Measurements from ENCODE around the gene KLK15. TPM values are rescaled to one million over a fixed set of nuclear protein-coding genes. Genes with fewer than 3 reads are reported as not detected.
A peak's percentile ranks its signal among the peaks of the same experiment; 100 is the strongest.

The KLK15 gene
- total and polyA plus RNA-seq, 5 donors from 2014 or later, result not detected

DNA sequence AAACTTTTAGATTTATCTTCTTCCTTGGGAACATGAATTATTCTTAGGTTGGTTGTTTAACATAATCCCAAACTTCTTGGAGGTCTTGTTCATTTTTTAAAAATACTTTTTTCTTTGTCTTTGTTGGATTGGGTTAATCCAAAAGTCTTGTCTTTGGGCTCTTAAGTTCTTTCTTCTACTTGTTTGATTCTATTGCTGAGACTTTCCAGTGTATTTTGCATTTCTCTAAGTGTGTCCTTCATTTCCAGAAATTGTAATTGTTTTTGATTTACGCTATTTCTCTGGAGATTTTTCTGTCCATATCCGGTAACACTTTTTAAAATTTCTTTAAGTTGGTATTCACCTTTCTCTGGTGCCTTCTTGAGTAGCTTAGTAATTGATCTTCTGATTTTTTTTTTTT is 9.8 kb upstream of the KLK15 start:
- DNase-seq (no peak), ATAC-seq (ENCODE audit: low read depth in 2 of 2) (no peak)
- H3K9me3 Mint-ChIP-seq, result peaks cover 0 to 21% (median 3%) of the 10 kb centered on the region in 7 donors
- H3K36me3 Mint-ChIP-seq, result no peaks in the 10 kb centered on the region
- Histone ChIP-seq H3K36me3 (ENCODE audit: control insufficient read depth, insufficient read depth, low read length) (no peaks in the 10 kb centered on the region), H3K4me1 (ENCODE audit: control insufficient read depth, insufficient read depth, low read length, poor library complexity, severe bottlenecking) (no peaks in the 10 kb centered on the region), H3K4me3 (ENCODE audit: low read depth, low read length) (no peak overlapping the region), H3K27ac (ENCODE audit: insufficient read depth, low read length, poor library complexity, severe bottlenecking) (no peak overlapping the region), H3K9me3 (ENCODE audit: control insufficient read depth in 2 of 2, low read length in 2 of 2) (peaks cover 0 to 8% of the 10 kb centered on the region in 2 experiments), H3K27me3 (ENCODE audit: control insufficient read depth, insufficient read depth, low read length) (no peaks in the 10 kb centered on the region)
- H3K27me3 Mint-ChIP-seq, result peaks cover 18% of the 10 kb centered on the region
- no peak overlapping the region for H3K27ac Mint-ChIP-seq
- peaks cover 0 to 1% (median 0%) of the 10 kb centered on the region in 4 donors for H3K4me1 Mint-ChIP-seq
- no peak overlapping the region for H3K4me3 Mint-ChIP-seq

DNA sequence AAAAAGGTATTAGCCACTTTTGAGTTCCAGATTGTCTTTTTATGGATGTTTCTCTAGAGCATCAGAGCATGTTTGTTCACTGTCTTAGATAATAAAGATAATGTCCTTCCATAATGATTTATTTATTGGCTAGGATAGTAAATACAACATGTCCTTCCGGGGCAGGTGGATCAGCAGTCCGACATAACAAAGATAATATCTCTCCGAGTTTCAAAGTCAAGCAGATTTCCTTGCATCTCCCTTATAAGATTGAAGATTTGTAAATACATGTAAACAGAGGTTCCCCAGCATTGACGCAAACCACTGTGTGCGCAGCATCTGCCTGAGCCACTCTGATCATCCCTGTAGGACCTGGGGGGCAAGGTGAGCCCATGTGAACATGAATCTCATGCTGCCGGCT is 8.8 kb upstream of the KLK15 start:
- Mint-ChIP-seq H3K36me3 (no peaks in the 10 kb centered on the region), H3K9me3 (peaks cover 0 to 21% (median 3%) of the 10 kb centered on the region in 7 donors), H3K27ac (no peak overlapping the region), H3K27me3 (peaks cover 24% of the 10 kb centered on the region), H3K4me3 (no peak overlapping the region), H3K4me1 (peaks cover 0 to 4% (median 3%) of the 10 kb centered on the region in 4 donors)
- H3K4me1 ChIP-seq (ENCODE audit: control insufficient read depth, insufficient read depth, low read length, poor library complexity, severe bottlenecking), result no peaks in the 10 kb centered on the region
- no peaks in the 10 kb centered on the region for H3K27me3 ChIP-seq (ENCODE audit: control insufficient read depth, insufficient read depth, low read length)
- no peak overlapping the region for H3K27ac ChIP-seq (ENCODE audit: insufficient read depth, low read length, poor library complexity, severe bottlenecking)
- ATAC-seq (ENCODE audit: low read depth in 2 of 2), result no peak
- peaks cover 0 to 8% of the 10 kb centered on the region in 2 experiments for H3K9me3 ChIP-seq (ENCODE audit: control insufficient read depth in 2 of 2, low read length in 2 of 2)
- H3K4me3 ChIP-seq (ENCODE audit: low read depth, low read length), result no peak overlapping the region
- DNase-seq, result no peak
- no peaks in the 10 kb centered on the region for H3K36me3 ChIP-seq (ENCODE audit: control insufficient read depth, insufficient read depth, low read length)

DNA sequence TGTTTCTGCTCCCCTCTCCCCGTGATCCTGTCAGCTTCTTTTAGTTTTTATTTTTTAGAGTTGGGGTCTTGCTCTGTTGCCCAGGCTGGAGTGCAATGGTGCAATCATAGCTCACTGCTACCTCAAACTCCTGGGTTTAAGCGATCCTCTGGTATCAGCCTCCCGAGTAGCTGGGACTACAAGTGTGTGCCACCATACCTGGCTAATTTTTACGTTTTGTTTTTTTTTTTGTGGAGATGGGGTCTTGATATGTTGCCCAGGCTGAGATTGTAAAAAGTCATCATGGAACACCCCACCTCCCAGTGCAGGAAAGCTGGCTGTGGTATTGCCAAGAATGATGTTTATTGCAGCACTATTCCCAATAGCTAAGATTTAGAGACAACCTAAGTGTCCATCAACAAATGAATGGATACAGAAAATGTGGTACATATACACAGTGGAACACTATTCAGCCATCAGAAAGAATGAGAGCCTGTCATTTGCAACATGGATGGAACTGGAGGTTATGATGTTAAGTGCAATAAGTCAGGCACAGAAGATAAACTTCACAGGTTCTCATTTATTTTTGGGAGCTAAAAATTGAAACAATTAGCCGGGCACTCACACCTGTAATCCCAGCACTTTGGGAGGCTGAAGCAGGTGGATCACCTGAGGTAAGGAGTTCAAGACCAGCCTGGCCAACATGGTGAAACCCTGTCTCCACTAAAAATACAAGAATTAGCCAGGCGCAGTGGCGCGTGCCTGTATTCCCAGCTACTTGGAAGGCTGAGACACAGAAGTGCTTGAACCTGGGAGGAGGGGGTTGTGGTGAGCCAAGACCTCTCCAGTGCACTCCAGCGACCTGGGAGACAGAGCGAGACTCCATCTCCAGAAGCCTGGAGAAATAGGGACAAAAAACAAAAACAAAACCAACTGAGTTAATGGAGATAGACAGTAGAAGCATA is 6.6 kb upstream of the KLK15 start:
- no peaks in the 10 kb centered on the region for H3K27me3 ChIP-seq (ENCODE audit: control insufficient read depth, insufficient read depth, low read length)
- peaks cover 14% of the 10 kb centered on the region for H3K4me1 ChIP-seq (ENCODE audit: control insufficient read depth, insufficient read depth, low read length, poor library complexity, severe bottlenecking)
- H3K4me3 ChIP-seq (ENCODE audit: low read depth, low read length), result no peak overlapping the region
- no peaks in the 10 kb centered on the region for H3K36me3 ChIP-seq (ENCODE audit: control insufficient read depth, insufficient read depth, low read length)
- Mint-ChIP-seq H3K36me3 (no peaks in the 10 kb centered on the region), H3K4me1 (peaks cover 0 to 17% (median 11%) of the 10 kb centered on the region in 4 donors), H3K27me3 (peaks cover 37% of the 10 kb centered on the region), H3K4me3 (no peak overlapping the region), H3K27ac (peak overlapping the region in 1 of 3 donors; percentile 67), H3K9me3 (peaks cover 0 to 19% (median 2%) of the 10 kb centered on the region in 7 donors)
- no peak overlapping the region for H3K27ac ChIP-seq (ENCODE audit: insufficient read depth, low read length, poor library complexity, severe bottlenecking)
- DNase-seq (no peak), ATAC-seq (ENCODE audit: low read depth in 2 of 2) (no peak)
- peaks cover 0 to 8% of the 10 kb centered on the region in 2 experiments for H3K9me3 ChIP-seq (ENCODE audit: control insufficient read depth in 2 of 2, low read length in 2 of 2)

DNA sequence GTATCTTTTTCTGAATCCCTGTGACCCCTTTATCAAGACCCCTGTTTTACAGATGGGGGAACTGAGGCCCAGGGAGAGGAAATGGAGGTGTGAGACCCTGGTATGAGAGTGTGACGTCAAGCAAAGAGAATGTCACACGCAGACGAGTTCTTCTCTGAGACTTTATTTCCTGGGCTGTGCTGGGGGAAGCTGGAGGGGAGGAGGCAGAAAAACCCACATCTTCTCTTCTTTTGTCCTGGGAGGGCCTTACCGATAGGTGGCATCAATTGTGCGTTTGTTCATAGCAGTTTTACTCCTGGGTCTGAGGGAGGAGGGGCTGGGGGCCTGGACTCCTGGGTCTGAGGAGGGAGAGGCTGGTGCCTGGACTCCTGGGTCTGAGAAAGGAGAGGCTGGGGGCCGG is 4.9 kb upstream of the KLK15 start:
- Mint-ChIP-seq H3K27me3 (peaks cover 36% of the 10 kb centered on the region), H3K4me3 (peak overlapping the region in 1 of 4 donors; percentile 61), H3K27ac (no peak overlapping the region), H3K36me3 (no peaks in the 10 kb centered on the region), H3K4me1 (peaks cover 0 to 18% (median 11%) of the 10 kb centered on the region in 4 donors), H3K9me3 (peaks cover 0 to 8% (median 2%) of the 10 kb centered on the region in 7 donors)
- ATAC-seq (ENCODE audit: low read depth in 2 of 2) (no peak), DNase-seq (peak in 1 of 3 donors; percentile 23)
- H3K36me3 ChIP-seq (ENCODE audit: control insufficient read depth, insufficient read depth, low read length), result no peaks in the 10 kb centered on the region
- no peak overlapping the region for H3K4me3 ChIP-seq (ENCODE audit: low read depth, low read length)
- H3K27me3 ChIP-seq (ENCODE audit: control insufficient read depth, insufficient read depth, low read length), result no peaks in the 10 kb centered on the region
- peaks cover 15% of the 10 kb centered on the region for H3K4me1 ChIP-seq (ENCODE audit: control insufficient read depth, insufficient read depth, low read length, poor library complexity, severe bottlenecking)
- peaks cover 0 to under 1% of the 10 kb centered on the region in 2 experiments for H3K9me3 ChIP-seq (ENCODE audit: control insufficient read depth in 2 of 2, low read length in 2 of 2)
- H3K27ac ChIP-seq (ENCODE audit: insufficient read depth, low read length, poor library complexity, severe bottlenecking), result no peak overlapping the region

DNA sequence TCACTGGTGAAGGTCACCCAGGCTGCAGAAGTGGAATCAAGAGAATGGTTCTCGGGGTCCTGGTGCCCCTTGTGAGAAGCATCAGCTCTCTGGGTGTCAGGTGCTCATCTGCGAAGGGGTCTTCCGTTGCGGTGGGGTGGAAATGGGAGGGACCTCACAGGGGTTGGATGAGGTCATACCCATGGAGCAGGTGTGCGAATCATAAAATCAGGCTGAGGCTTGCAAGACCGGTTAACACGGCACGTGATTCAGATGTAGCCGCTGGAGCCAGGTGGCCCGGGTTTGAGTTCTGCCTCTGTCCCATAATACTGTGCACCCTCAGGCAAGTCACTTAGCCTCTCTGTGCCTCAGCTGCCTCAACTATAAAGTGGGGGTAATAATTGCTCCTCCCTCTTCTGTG is 3.9 kb upstream of the KLK15 start:
- Histone ChIP-seq H3K9me3 (ENCODE audit: control insufficient read depth in 2 of 2, low read length in 2 of 2) (no peaks in the 10 kb centered on the region), H3K36me3 (ENCODE audit: control insufficient read depth, insufficient read depth, low read length) (no peaks in the 10 kb centered on the region), H3K27ac (ENCODE audit: insufficient read depth, low read length, poor library complexity, severe bottlenecking) (no peak overlapping the region), H3K4me3 (ENCODE audit: low read depth, low read length) (no peak overlapping the region), H3K4me1 (ENCODE audit: control insufficient read depth, insufficient read depth, low read length, poor library complexity, severe bottlenecking) (peaks cover 15% of the 10 kb centered on the region), H3K27me3 (ENCODE audit: control insufficient read depth, insufficient read depth, low read length) (no peaks in the 10 kb centered on the region)
- DNase-seq (no peak), ATAC-seq (ENCODE audit: low read depth in 2 of 2) (no peak)
- no peaks in the 10 kb centered on the region for H3K36me3 Mint-ChIP-seq
- H3K4me3 Mint-ChIP-seq, result peak overlapping the region; percentile 13 to 88 (median 68)
- H3K4me1 Mint-ChIP-seq, result peaks cover 0 to 18% (median 11%) of the 10 kb centered on the region in 4 donors
- peaks cover 0 to 4% (median 2%) of the 10 kb centered on the region in 7 donors for H3K9me3 Mint-ChIP-seq
- H3K27me3 Mint-ChIP-seq, result peaks cover 40% of the 10 kb centered on the region
- H3K27ac Mint-ChIP-seq, result no peak overlapping the region

DNA sequence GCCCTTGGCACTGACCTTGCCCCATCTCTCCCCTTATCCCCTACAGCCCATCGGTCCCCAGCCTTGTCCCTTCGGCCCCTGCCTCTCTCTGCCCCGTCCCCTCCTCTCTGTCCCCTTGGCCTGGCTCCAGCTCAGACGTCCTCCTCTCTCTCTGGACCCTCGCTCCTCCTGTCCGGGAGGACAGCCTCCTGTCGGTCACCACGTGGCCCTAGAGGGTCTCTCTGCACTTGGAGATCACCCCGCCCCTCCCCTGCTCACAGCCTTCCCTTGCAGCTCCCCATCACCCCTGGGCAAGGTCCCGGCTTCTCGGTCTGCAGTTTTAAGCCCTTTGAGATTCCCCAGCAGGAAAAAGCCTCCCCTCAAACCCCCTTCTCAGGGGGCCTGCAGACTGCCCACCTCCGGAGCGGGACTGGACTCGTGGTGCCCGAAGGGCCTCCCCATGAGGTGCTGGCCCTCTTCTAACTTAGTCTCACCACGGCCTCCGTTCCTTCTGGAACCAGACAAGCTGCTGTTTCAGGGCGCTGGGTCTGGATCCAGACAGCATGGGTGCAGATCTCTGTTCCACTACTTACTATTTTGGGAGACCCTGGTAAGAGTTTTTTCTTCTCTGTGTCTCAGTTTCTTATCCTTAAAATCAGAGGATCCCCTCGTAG is 3.3 kb upstream of the KLK15 start:
- Histone ChIP-seq H3K36me3 (ENCODE audit: control insufficient read depth, insufficient read depth, low read length) (no peaks in the 10 kb centered on the region), H3K9me3 (ENCODE audit: control insufficient read depth in 2 of 2, low read length in 2 of 2) (no peaks in the 10 kb centered on the region), H3K27ac (ENCODE audit: insufficient read depth, low read length, poor library complexity, severe bottlenecking) (no peak overlapping the region), H3K4me3 (ENCODE audit: low read depth, low read length) (no peak overlapping the region), H3K27me3 (ENCODE audit: control insufficient read depth, insufficient read depth, low read length) (no peaks in the 10 kb centered on the region), H3K4me1 (ENCODE audit: control insufficient read depth, insufficient read depth, low read length, poor library complexity, severe bottlenecking) (peaks cover 15% of the 10 kb centered on the region)
- Mint-ChIP-seq H3K4me3 (peak overlapping the region; percentile 81 to 96 (median 90)), H3K36me3 (no peaks in the 10 kb centered on the region), H3K9me3 (peaks cover 0 to 2% (median 0%) of the 10 kb centered on the region in 7 donors), H3K4me1 (peaks cover 0 to 18% (median 11%) of the 10 kb centered on the region in 4 donors), H3K27me3 (peaks cover 40% of the 10 kb centered on the region), H3K27ac (no peak overlapping the region)
- ATAC-seq (ENCODE audit: low read depth in 2 of 2) (no peak), DNase-seq (no peak)

DNA sequence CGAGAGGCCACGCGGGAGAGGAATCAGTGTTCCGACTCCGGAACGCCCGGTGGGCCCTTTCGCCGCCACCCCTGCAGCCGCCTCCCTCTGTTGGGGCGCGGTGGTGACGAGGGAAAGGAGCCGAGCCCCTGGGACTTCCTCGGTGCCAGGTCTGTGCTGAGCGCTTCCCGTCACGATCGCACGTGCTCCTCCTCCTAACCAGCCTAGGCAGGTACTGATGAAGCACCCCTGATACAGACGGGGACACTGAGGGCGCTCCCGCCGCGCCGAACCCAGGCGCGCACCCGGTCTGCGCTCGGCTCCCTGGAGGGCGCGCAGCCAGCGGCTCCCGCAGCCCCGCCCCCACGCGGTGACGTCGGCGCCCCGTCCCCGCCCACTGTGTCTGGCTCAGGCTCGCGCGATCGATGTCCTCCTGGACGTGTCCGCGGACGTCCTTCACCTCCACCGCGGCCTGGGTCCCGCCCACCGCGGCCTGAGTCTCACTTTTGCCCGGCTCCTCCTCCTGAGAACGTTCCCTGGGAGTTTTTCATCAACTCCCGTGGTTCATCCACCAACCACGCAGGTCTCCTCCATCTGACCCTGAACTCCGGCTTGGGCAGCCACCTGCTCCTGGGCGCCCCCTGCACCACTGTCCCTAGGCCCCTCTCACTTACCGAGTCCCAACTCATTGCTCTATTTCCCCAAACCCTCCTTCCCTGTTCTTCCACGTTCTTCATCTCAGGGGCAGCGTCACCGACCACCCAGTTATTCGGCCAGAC is 2.6 kb upstream of the KLK15 start:
- H3K9me3 Mint-ChIP-seq, result peaks cover 0 to 3% (median 0%) of the 10 kb centered on the region in 7 donors
- no peaks in the 10 kb centered on the region for H3K27me3 ChIP-seq (ENCODE audit: control insufficient read depth, insufficient read depth, low read length)

More for the DNA sequence above, 2.6 kb upstream of the KLK15 start:
- Histone ChIP-seq H3K4me3 (ENCODE audit: low read depth, low read length) (peak overlapping the region; percentile 51), H3K4me1 (ENCODE audit: control insufficient read depth, insufficient read depth, low read length, poor library complexity, severe bottlenecking) (peaks cover 15% of the 10 kb centered on the region), H3K36me3 (ENCODE audit: control insufficient read depth, insufficient read depth, low read length) (no peaks in the 10 kb centered on the region), H3K9me3 (ENCODE audit: control insufficient read depth in 2 of 2, low read length in 2 of 2) (no peaks in the 10 kb centered on the region), H3K27ac (ENCODE audit: insufficient read depth, low read length, poor library complexity, severe bottlenecking) (no peak overlapping the region)
- DNase-seq (peak; percentile 50 to 66 (median 51)), ATAC-seq (ENCODE audit: low read depth in 2 of 2) (peak; percentile 58 to 82)
- H3K4me3 Mint-ChIP-seq, result peak overlapping the region; percentile 81 to 96 (median 90)
- peaks cover 0 to 18% (median 11%) of the 10 kb centered on the region in 4 donors for H3K4me1 Mint-ChIP-seq
- H3K27ac Mint-ChIP-seq, result peak overlapping the region in 1 of 3 donors; percentile 46
- H3K36me3 Mint-ChIP-seq, result no peaks in the 10 kb centered on the region
- peaks cover 43% of the 10 kb centered on the region for H3K27me3 Mint-ChIP-seq
